Measurements from ENCODE around the gene APIP.
A peak's percentile ranks its signal among the peaks of the same experiment; 100 is the strongest.

The APIP gene

DNA sequence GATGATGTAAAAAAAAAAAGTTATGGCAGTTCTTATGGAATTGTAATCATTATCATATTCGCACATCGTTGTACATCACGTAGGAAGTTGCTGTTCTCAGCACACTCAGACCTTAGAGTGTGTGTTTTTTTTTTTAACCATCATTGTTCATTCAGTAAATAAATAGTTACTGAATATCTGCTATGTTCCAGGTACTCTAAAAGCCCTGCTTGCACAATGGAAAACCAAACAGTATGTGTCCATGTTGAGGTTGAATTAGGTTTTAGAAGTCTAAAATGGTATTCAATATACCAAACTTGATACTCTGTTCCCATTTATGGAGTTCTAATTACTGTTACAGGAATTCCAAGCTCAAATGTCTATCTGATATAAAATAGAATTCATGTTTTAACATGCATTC is 41.4 kb upstream of the APIP start:
- no peak for DNase-seq (ENCODE audit: low read depth)
- no peak overlapping the region for H3K4me3 ChIP-seq (ENCODE audit: low read depth, low read length)
- TF ChIP-seq, protein P1, sequence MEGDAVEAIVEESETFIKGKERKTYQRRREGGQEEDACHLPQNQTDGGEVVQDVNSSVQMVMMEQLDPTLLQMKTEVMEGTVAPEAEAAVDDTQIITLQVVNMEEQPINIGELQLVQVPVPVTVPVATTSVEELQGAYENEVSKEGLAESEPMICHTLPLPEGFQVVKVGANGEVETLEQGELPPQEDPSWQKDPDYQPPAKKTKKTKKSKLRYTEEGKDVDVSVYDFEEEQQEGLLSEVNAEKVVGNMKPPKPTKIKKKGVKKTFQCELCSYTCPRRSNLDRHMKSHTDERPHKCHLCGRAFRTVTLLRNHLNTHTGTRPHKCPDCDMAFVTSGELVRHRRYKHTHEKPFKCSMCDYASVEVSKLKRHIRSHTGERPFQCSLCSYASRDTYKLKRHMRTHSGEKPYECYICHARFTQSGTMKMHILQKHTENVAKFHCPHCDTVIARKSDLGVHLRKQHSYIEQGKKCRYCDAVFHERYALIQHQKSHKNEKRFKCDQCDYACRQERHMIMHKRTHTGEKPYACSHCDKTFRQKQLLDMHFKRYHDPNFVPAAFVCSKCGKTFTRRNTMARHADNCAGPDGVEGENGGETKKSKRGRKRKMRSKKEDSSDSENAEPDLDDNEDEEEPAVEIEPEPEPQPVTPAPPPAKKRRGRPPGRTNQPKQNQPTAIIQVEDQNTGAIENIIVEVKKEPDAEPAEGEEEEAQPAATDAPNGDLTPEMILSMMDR (IDR thresholded peaks at IDR 0.05; ENCODE audit: insufficient read depth, low read depth, low read length, missing control alignments): no peak

DNA sequence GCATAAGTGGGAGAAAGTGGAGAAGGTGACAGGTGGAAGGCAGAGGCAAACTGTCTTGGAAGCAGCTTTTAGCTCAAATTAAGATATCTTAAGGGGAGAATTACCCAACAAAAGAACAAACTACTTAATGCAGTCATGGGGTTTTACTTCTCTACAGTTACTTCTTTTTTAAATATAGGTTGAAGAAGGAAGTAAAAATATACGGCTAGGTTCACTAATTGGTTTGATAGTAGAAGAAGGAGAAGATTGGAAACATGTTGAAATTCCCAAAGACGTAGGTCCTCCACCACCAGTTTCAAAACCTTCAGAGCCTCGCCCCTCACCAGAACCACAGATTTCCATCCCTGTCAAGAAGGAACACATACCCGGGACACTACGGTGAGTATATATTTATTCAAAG is 41.0 kb upstream of the APIP start:
- H3K4me3 ChIP-seq (ENCODE audit: low read depth, low read length): no peak overlapping the region
- TF ChIP-seq, protein P1 (IDR thresholded peaks at IDR 0.05; ENCODE audit: insufficient read depth, low read depth, low read length, missing control alignments): no peak
- DNase-seq (ENCODE audit: low read depth): no peak

DNA sequence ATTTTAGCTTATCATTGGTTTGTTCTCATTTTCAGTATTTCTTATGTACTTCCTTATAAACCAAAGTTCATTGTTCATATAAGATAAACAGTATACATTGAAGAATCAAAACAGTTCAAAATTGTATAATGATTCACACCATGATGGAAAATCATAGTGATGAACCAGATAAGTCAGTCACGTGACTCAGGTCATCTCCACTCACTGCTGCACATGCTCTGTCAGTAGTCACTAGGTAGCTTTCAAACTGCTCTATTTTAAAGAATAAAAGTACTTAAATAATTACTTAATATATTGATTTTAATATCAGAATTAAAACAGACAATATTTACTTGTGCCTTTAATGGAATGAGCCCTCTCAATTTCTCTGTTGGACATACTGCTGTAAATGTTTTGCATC is 37.8 kb upstream of the APIP start:
- no peak overlapping the region for H3K4me3 ChIP-seq (ENCODE audit: low read depth, low read length)
- TF ChIP-seq, protein P1 (IDR thresholded peaks at IDR 0.05; ENCODE audit: insufficient read depth, low read depth, low read length, missing control alignments): no peak
- DNase-seq (ENCODE audit: low read depth): no peak

DNA sequence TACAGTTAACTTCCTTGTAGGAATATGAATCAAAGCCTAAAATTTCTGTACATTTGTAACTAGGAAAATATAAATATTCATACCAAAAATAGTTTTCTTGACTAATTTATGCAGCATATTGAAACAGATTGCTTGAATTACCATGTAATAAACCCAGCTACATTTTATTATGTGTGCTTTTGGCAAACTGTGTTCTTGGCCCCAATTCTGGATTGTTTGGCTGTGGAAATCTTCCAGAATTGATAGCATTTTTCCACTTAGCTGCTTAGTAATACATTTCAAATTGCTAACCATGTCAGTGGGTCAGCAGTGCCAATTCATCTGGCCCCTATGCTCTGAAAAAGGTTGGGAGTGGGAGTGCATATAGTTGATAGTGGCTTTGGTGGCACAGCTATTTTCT is 32.5 kb upstream of the APIP start:
- no peak for DNase-seq (ENCODE audit: low read depth)
- no peak overlapping the region for H3K4me3 ChIP-seq (ENCODE audit: low read depth, low read length)
- TF ChIP-seq, protein P1 (IDR thresholded peaks at IDR 0.05; ENCODE audit: insufficient read depth, low read depth, low read length, missing control alignments): no peak

DNA sequence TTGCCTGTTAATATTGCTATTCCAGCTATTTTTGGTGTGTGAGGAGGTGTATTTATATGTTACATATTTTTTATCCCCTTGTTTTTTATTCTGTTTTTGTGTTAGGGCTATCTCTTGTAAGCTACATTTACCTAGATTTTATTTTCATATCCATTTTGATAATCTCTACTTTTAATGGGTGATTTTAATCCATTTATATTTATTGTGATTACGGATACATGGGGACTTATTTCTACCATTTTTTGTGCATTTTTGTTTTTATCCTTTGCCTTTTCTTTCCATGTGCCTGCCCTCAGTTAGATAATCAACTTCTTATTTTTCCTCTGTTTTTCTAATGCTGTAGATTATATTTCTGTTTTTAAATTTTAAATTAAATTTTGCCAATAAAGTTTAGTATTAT is 28.5 kb upstream of the APIP start:
- TF ChIP-seq, protein P1 (IDR thresholded peaks at IDR 0.05; ENCODE audit: insufficient read depth, low read depth, low read length, missing control alignments): no peak
- no peak overlapping the region for H3K4me3 ChIP-seq (ENCODE audit: low read depth, low read length)
- no peak for DNase-seq (ENCODE audit: low read depth)

DNA sequence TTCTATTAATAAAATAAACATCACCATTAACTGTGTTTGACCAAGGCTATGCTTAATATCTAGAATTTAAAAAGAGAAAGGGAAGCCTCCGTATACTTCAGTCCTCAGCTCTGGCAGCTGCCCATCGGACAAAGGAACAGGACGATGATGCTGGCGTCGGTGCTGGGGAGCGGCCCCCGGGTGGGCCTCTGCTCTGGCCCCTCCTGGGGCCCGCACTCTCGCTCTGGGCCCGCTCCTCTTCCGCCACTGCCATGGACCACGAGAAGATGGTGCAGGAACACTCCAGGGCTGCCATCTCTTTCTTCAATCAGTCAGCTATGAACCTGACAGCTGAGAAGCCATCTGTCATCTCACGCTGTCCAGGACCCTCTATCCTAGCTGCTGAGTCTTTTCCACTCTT is 25.5 kb upstream of the APIP start:
- no peak overlapping the region for H3K4me3 ChIP-seq (ENCODE audit: low read depth, low read length)
- TF ChIP-seq, protein P1 (IDR thresholded peaks at IDR 0.05; ENCODE audit: insufficient read depth, low read depth, low read length, missing control alignments): no peak
- no peak for DNase-seq (ENCODE audit: low read depth)

DNA sequence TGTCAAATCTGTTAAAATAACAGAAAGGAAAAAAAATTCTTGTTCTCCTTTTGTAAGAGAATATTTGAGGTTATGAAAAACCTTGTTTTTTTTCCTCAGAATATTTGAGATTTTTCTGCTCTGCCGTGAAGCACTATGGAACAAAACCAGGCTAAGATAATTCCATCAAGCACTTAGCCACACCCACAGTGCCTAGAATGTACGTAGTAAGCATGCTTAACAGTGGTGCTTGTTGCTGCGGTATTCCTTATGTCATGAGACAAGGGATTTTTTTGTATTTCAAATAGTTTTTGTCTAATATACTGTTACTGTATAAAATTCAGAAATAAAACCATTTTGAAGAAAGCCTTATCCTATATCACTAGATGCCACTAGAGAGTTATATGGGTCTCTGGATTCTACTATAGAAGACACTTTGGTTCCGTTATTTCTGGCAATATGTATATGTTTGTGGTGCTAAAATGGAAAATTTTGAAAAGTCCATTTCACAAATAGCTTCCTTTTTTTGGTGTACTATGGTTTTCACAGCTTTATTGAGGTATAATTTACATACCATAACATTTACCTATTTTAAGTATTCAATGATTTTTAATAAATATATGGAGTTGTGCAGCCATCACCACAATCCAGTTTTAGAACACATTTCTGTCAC is 24.0 kb upstream of the APIP start:
- H3K4me3 ChIP-seq (ENCODE audit: low read depth, low read length): no peak overlapping the region
- TF ChIP-seq, protein P1 (IDR thresholded peaks at IDR 0.05; ENCODE audit: insufficient read depth, low read depth, low read length, missing control alignments): no peak
- DNase-seq (ENCODE audit: low read depth): peak; percentile 24
